Astrocyte of the cerebellum (primary cell): ENCODE results near the gene MYL6B.

Experiments used
- DNase-seq: peaks from one replicate; pipeline ENCODE4 v3.0.0-alpha.2; 2011; ENCODE audit warnings: low read depth
- H3K4me3 ChIP-seq: 2 replicates; pipeline ENCODE4 v1.5.1; 2011; ENCODE audit warnings: mild to moderate bottlenecking, low read depth, low read length, moderate library complexity
- in situ Hi-C: cut with HindIII; loops from 2 replicates; pipeline ENCODE4 v1.10.0; 2017; ENCODE audit warnings: low sequenced_read_pairs
- TF ChIP-seq, protein P1 (sequence below): IDR thresholded peaks from 2 replicates; pipeline ENCODE4 v1.5.1; 2012; ENCODE audit warnings: low read length, low read depth, moderate library complexity, mild to moderate bottlenecking; ENCODE audit errors: missing control alignments

The MYL6B gene

GRCh38 chr12:56197921-56198635 lies 45.7 kb downstream of the MYL6B start:
- TF ChIP-seq, protein P1, sequence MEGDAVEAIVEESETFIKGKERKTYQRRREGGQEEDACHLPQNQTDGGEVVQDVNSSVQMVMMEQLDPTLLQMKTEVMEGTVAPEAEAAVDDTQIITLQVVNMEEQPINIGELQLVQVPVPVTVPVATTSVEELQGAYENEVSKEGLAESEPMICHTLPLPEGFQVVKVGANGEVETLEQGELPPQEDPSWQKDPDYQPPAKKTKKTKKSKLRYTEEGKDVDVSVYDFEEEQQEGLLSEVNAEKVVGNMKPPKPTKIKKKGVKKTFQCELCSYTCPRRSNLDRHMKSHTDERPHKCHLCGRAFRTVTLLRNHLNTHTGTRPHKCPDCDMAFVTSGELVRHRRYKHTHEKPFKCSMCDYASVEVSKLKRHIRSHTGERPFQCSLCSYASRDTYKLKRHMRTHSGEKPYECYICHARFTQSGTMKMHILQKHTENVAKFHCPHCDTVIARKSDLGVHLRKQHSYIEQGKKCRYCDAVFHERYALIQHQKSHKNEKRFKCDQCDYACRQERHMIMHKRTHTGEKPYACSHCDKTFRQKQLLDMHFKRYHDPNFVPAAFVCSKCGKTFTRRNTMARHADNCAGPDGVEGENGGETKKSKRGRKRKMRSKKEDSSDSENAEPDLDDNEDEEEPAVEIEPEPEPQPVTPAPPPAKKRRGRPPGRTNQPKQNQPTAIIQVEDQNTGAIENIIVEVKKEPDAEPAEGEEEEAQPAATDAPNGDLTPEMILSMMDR, result no peak
- no peak for DNase-seq
- in situ Hi-C loops, result no loop called here
- no peak overlapping the region for H3K4me3 ChIP-seq

- no peak for DNase-seq
- in situ Hi-C loops, result no loop called here
- TF ChIP-seq, protein P1, result no peak
- H3K4me3 ChIP-seq, result no peak overlapping the region
Observed at GRCh38 chr12:56198836-56199235, 46.4 kb downstream of the MYL6B start.

GRCh38 chr12:56202366-56202765 lies 50.0 kb downstream of the MYL6B start:
- no peak for DNase-seq
- H3K4me3 ChIP-seq, result no peak overlapping the region
- TF ChIP-seq, protein P1, result no peak
- in situ Hi-C loops, result no loop called here

- no peak overlapping the region for H3K4me3 ChIP-seq
- TF ChIP-seq, protein P1, result no peak
- no peak for DNase-seq
- in situ Hi-C loops, result no loop called here
Observed at GRCh38 chr12:56202838-56203237, 50.5 kb downstream of the MYL6B start.

DNA sequence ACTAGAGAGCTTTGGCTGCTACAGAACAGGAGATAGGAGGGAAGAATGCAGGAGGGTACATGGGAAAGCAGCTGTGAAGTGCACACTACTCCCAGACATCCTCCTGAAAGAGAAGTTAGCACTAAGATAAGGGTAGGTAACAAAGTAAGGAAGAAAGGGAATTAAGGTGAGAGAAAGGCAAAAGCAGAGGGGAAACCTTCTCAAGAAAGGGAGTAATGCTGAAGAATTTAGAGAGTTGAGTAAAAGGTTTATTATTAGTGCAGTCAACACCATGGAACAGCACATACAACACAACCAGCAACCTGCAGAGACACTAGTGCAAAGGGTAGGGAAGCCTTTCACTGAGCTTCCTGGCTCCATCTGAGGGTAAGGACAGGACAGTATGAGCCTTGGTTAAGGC lies 51.9 kb downstream of the MYL6B start:
- TF ChIP-seq, protein P1, result no peak
- in situ Hi-C loops, result no loop called here

GRCh38 chr12:56205445-56205844 lies 53.1 kb downstream of the MYL6B start:
- H3K4me3 ChIP-seq, result no peak overlapping the region
- in situ Hi-C loops, result no loop called here
- TF ChIP-seq, protein P1, result no peak
- DNase-seq, result no peak

More for the DNA sequence above, 51.9 kb downstream of the MYL6B start:
- no peak for DNase-seq
- H3K4me3 ChIP-seq, result no peak overlapping the region
